Amniotic epithelial cell (primary cell): Measurements from ENCODE around the gene CTBP2.
A peak's percentile ranks its signal among the peaks of the same experiment; 100 is the strongest.
"Not testable (repeated sequence)": the region's sequence is repeated elsewhere in the genome, so short reads cannot be mapped to it uniquely, and the experiment has no call there.

Experiments used
- DNase-seq: peaks from one replicate; pipeline ENCODE4 v3.0.0-alpha.2; 2010; ENCODE audit warnings: low read depth

CTBP2 gene

GRCh38 chr10:125186431-125187170 lies 26.2 kb upstream of the CTBP2 start:
- no peak for DNase-seq

DNA sequence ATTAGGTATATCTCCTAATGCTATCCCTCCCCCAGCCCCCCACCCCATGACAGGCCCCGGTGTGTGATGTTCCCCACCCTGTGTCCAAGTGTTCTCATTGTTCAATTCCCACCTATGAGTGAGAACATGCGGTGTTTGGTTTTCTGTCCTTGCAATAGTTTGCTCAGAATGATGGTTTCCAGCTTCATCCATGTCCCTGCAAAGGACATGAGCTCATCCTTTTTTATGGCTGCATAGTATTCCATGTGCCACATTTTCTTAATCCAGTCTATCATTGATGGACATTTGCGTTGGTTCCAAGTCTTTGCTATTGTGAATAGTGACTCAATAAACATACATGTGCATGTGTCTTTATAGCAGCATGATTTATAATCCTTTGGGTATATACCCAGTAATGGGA lies 18.7 kb upstream of the CTBP2 start:
- not testable (repeated sequence) for DNase-seq

DNA sequence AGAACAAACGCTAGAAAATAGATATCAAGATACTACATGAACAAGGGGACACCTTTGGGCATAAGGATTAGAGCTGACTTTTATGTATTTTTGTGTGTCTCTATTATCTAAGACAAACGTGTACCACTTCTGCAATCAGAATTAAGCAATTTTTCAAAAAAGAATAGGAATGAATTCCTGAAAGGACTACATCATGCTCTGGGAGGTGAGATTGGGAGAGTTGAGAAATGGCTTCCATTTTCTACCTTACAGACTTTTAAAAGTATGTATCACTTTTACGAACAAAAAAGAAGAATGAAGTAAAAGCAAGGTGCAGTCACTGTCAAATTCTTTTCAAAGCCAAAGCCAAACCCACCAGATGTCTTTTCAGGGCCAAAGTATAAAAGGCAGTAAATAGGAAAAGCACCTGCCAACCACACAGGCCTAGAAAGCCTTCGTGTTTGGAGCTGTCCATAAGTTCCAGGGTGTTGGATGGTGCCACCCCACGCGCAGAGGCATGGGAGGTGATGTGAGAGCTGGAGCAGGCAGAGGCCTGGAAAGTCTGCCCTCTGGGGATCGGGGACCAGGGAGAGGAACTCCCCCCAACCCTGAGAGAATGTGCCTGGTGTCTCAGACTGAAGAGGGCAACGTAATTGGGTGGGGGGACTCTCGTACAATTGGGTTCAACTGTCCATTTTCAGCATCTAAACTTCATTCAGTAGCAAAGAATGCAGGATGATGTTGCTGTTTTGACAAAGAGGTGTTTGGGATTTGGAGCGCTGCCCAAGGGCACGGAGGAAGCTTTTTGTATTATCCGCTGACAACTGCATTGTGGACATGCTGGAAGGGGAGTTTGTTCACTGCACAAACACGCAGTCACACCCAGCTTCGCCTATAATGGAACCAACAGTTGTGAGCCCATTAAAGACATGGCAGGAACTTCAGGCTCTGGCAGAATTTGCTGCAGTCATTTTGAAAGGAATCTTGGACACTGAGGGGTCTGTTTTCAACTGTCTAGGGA lies 17.6 kb upstream of the CTBP2 start:
- no peak for DNase-seq

- no peak for DNase-seq
Measured at GRCh38 chr10:125175807-125176206, 15.4 kb upstream of the CTBP2 start.

- no peak for DNase-seq
Measured at GRCh38 chr10:125174360-125174759, 14.0 kb upstream of the CTBP2 start.

DNA sequence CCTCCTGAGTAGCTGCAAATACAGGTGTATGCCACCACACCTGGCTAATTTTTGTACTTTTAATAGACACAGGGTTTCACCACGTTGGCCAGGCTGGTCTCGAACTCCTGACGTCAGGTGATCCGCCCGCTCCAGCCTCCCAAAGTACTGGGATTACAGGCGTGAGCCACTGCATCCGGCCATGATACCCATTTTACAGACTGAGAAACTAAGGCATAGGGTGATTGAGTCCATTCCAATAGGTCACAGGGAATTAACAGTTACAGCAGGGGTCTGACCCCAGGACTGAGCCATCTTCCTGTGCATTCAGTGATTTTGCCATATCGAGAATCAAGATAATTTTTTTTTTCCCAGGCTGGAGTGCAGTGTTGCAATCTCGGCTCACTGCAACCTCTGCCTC lies 12.3 kb upstream of the CTBP2 start:
- no peak for DNase-seq

GRCh38 chr10:125171402-125172306 lies 11.3 kb upstream of the CTBP2 start:
- no peak for DNase-seq

DNA sequence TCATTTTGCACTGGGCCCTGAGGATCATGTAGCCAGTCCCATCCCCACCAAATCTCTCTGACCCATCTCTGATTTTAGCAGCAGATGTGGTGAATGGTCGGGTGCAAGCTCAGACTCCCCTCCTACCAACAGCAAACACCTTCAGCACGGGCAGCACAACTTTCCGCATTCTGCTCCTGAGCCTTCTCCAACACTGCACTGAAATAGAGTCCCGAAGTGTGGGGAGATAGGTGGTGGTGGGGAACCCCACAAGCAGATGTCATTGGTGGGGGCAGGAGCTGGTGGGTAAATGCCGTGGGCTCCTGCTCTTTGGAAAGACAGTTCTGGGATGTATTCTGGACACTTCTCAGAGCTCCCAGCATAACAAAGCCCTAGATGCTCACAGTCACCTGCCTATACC lies 9.6 kb upstream of the CTBP2 start:
- DNase-seq = no peak

DNA sequence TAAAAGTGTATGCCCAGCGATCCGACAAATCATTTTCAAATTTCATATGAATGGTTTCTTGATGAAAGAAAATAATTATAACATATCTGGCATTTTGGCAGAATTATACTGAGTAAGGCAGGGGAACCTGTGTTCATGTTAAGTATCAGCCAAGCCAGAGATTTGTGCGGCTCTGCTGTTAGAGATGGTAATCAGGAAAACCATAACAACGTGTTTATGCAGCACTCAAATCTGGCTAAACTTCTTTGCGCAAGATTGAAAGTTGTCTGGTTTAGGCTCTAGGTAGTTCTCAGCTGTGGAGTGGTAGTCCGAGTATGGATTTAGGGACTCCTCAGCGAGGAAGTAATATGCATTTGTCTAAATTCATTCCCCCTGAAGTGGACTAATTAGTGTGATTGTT lies 8.9 kb upstream of the CTBP2 start:
- DNase-seq = no peak

GRCh38 chr10:125166658-125167057 lies 6.3 kb upstream of the CTBP2 start:
- DNase-seq = no peak

DNA sequence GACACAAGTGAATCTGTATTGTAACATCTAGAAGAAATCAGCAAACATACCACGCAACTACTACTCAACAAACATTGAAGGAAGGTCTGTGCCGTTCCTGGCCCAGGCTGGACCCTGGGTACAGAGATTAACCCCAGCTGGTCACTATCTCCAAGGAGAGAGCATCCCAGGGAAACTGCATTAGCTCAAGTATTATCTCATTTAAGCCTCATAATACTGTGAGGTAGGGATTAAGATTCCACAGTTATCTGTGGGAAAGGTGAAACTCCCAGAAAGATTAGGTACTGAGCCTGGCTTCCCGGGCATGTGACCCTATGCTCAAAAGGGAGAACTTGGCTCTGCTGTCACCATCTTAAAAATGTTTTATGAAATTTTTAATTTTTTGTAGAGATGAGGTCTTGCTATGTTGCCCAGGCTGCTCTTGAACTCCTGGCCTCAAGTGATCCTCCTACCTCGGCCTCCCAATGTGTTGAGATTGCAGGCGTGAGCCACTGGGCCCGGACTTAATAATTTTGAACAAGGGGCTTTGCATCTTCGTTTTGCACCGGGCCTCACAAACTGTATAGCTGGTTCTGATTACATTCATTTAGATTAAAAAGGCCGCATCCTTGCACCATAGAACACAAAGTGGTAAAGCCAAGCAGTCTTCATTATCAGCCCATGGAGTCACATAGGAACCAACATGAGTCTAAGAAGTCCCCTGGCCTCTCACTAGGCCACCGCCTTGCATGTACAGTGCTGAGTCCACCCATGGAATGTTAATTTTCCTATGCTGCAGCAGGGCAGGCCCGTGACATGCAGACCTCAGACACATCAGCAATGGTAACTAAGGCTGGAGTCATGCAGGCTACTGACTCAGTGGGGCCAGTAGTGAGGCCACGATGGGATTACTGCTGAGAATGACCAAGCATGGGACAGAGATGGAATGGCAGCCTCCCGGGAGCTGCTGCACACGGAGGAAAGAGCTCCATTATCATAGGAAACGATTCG lies 5.5 kb upstream of the CTBP2 start:
- DNase-seq = no peak

- DNase-seq = no peak
Measured at GRCh38 chr10:125164421-125164820, 4.1 kb upstream of the CTBP2 start.

DNA sequence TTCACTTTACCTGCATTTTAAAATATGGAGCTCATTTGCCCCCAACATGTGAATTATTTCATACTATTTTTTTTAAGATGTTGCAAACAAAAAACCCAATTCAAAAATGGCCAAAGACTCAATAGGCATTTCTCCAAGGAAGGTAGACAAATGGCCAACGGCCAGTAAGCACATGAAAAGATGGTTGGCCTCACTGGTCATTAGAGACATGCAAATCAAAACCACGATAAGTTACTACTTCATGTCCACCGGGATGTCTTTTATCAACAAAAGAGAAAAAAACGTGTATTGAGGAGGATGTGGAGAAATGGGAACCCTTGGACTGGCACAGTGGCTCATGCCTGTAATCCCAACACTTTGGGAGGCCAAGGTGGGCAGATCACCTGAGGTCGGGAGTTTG lies 3.4 kb upstream of the CTBP2 start:
- DNase-seq = no peak

- DNase-seq = not testable (repeated sequence)
Measured at GRCh38 chr10:125163312-125163711, 2.9 kb upstream of the CTBP2 start.

DNA sequence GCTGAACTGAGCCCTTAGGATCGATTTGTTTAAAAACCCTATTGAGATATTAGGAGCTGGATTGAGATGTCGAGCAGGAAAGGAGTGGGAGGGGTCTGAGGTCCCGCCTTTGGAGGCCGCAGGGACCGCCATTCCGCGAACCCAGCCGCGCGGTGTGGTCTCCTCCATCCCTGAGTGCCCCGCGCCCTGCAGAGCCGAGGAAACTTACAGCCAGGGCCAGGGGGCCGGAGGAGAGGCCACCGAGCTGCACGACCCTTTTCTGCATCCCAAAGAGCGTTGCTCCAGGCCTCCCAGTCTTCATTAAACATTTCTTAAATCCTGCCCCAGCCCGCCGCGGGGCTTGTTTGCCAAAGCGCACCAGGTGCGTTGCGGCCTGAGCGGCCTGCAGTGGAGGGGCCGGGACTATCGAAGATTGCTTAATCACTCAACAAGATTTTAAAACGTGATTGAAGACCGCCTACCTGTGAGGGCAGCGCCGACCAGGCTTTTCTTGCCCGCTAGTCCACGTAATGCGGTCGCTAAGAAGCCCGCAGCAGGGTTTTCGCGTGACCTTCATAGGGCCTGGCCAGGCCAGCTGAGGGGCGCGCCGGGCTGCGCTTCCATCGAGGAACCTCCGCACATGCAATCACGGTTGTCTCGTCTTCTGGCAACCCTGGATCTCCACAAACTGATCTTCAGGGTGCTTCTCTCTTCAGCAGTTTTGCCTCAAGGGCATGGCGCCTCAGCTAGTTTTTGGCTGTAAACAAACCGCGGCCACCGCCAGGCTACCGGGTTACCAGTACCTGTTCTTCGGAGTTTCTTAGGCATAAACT lies 2.0 kb upstream of the CTBP2 start:
- no peak for DNase-seq

GRCh38 chr10:125161707-125162119 lies 1.4 kb upstream of the CTBP2 start:
- DNase-seq = no peak

DNA sequence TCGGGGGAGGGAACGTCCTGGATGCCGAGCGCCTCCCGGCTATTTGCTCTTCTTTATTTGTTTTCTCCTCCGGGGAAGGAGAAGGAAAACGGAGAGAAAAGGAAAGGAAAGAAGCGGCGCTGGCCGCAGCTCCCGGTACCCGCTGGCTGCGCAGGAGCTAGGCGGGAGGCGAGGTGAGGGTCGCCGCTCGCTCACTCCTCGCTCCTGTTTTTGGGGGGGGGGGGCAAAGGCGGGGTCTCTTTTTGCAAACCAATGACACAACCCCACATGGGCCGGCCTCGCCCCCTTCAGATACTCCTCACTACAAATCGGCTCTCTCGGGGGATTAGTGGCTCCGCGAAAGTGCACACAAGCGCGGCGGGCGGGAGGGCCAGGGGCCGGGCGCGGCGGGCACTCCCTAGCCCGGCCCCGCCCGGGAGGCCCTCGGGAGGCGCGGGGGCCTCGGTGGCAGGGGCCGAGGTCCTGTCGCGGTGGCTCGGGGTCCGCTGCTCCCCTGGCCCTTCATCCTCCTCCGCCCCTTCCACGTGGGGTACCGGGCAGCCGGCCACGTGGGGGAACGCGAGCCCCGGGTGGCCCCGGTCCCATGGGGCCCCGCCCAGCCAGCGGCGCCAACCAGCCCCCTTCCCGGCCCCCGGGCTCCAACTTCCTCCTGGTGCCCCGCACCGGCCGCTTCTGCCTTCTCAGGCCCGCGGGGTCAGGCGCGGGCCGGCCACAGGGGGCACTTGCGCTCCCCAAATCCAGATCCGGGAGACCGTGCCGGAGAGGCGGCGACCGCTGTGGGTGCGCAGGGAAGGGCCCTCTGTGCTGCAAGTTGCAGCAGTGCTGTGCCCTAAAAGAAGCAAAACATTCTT lies 718 bp upstream of the CTBP2 start:
- DNase-seq = peak; percentile 79

DNA sequence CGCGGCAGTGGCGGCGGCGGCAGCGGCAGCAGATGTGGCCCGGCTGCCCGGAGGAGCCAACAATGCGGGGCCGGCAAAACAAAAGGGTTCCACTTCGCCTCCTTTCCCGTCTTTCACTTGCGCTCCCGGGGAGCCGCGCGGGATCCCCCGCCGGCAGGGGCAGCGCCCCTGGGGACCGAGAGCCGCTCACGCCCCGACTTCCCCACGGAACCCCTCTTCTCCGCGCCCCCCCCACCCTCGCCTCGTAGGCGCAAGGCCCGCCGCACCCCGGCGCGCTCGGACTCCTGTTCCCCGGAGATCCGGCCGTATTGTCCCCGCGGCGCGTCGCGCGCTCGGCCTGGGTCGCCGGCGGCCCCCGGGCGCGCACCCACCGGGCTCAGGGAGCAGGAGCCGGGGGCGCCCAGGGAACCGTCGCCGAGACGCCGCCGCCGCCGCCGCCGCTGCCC lies 854 bp downstream of the CTBP2 start:
- no peak for DNase-seq
